Ovary (tissue), 3 donors: ENCODE results near the gene SLC34A2.

ENCODE experiments used
- CTCF ChIP-seq, 3 donors: fragments of 450-650 bp in 2 of 3; fragments of 200-600 bp in 1 of 3; IDR thresholded peaks; one replicate each; pipeline versions ENCODE4 v1.5.1 to v1.8.0; 2016 to 2022; ENCODE audit warnings: antibody characterized with exemption in 3 of 3, mild to moderate bottlenecking in 1 of 3
- EP300 ChIP-seq: sonication (generic); formaldehyde crosslinking; IDR thresholded peaks from one replicate; pipeline ENCODE4 v1.6.1; 2017; ENCODE audit warnings: antibody characterized with exemption
- POLR2A ChIP-seq: fragments of 450-650 bp; IDR thresholded peaks from one replicate; pipeline ENCODE4 v1.6.1; 2017; ENCODE audit warnings: antibody characterized with exemption, mild to moderate bottlenecking, moderate library complexity
- donor health status: DM: no; HTN: no; CAD: no.

- TF ChIP-seq CTCF (IDR thresholded peaks at IDR 0.05) (no peak), EP300 (no peak), POLR2A (no peak)
Observed at GRCh38 chr4:25700661-25701060, 45.0 kb downstream of the SLC34A2 start.
